Skin epidermis (tissue), 12 donors: ENCODE measurements around the gene CINP.

Experiments
- H3K27ac ChIP-seq, 21 experiments: fragments of 200-600 bp; sonication (generic) in 11 of 21; one replicate each; pipeline ENCODE4 v1.5.0; 2020; ENCODE audit warnings: mild to moderate bottlenecking in 3 of 21, inconsistent platforms in 2 of 21, moderate library complexity in 2 of 21
- H3K4me3 ChIP-seq, 7 experiments: fragments of 200-600 bp; sonication (generic) in 2 of 7; one replicate each; pipeline ENCODE4 v1.5.0; 2020; ENCODE audit warnings: inconsistent platforms in 2 of 7, mild to moderate bottlenecking in 2 of 7, moderate library complexity in 1 of 7

The CINP gene

GRCh38 chr14:102362545-102363181, at the start of gene CINP, which contains the start of gene TECPR2:
CINP (minus strand) TSS chr14:102362890; CDS start chr14:102362851, 39 bp downstream.
TECPR2 (plus strand) TSS chr14:102362941; CDS start chr14:102376722, 13,781 bp downstream.
- Histone ChIP-seq H3K27ac (peak within 1 kb of the TSS; percentile 73 to 99 (median 91)), H3K4me3 (peak within 1 kb of the TSS; percentile 75 to 99 (median 94))

- Histone ChIP-seq H3K27ac (peak overlapping the region in 1 of 21 experiments; percentile 49), H3K4me3 (no peak overlapping the region)
Measured at GRCh38 chr14:102408724-102409123, 46.0 kb upstream of the CINP start.

- Histone ChIP-seq H3K4me3 (no peak overlapping the region), H3K27ac (peak overlapping the region in 1 of 21 experiments; percentile 7)
Measured at GRCh38 chr14:102407258-102407657, 44.6 kb upstream of the CINP start.

- Histone ChIP-seq H3K4me3 (no peak overlapping the region), H3K27ac (no peak overlapping the region)
Measured at GRCh38 chr14:102403028-102403427, 40.3 kb upstream of the CINP start.

GRCh38 chr14:102396521-102396920, 33.8 kb upstream of the CINP start:
- H3K4me3 ChIP-seq = no peak overlapping the region
- no peak overlapping the region for H3K27ac ChIP-seq

- Histone ChIP-seq H3K27ac (no peak overlapping the region), H3K4me3 (no peak overlapping the region)
Measured at GRCh38 chr14:102394717-102395375, 32.2 kb upstream of the CINP start.

- H3K27ac ChIP-seq = no peak overlapping the region
Measured at GRCh38 chr14:102392506-102392905, 29.8 kb upstream of the CINP start.

GRCh38 chr14:102390064-102390855, 27.6 kb upstream of the CINP start:
- no peak overlapping the region for H3K4me3 ChIP-seq
- H3K27ac ChIP-seq = peak overlapping the region in 4 of 21 experiments; percentile 5 to 57 (median 34)

More at GRCh38 chr14:102392506-102392905, 29.8 kb upstream of the CINP start:
- H3K4me3 ChIP-seq = no peak overlapping the region

GRCh38 chr14:102389246-102389645, 26.6 kb upstream of the CINP start:
- no peak overlapping the region for H3K4me3 ChIP-seq
- H3K27ac ChIP-seq = peak overlapping the region in 5 of 21 experiments; percentile 20 to 57 (median 38)

GRCh38 chr14:102387086-102387485, 24.4 kb upstream of the CINP start:
- H3K4me3 ChIP-seq = no peak overlapping the region
- no peak overlapping the region for H3K27ac ChIP-seq

- H3K27ac ChIP-seq = no peak overlapping the region
- no peak overlapping the region for H3K4me3 ChIP-seq
Measured at GRCh38 chr14:102378830-102379229, 16.1 kb upstream of the CINP start.

- Histone ChIP-seq H3K4me3 (no peak overlapping the region), H3K27ac (no peak overlapping the region)
Measured at GRCh38 chr14:102377696-102378095, 15.0 kb upstream of the CINP start.

- no peak overlapping the region for H3K27ac ChIP-seq
Measured at GRCh38 chr14:102375119-102375518, 12.4 kb upstream of the CINP start.

GRCh38 chr14:102374264-102374663, 11.6 kb upstream of the CINP start:
- Histone ChIP-seq H3K4me3 (no peak overlapping the region), H3K27ac (no peak overlapping the region)

More at GRCh38 chr14:102375119-102375518, 12.4 kb upstream of the CINP start:
- no peak overlapping the region for H3K4me3 ChIP-seq

GRCh38 chr14:102373110-102373509, 10.4 kb upstream of the CINP start:
- Histone ChIP-seq H3K4me3 (no peak overlapping the region), H3K27ac (no peak overlapping the region)

- Histone ChIP-seq H3K27ac (peak overlapping the region in 2 of 21 experiments; percentile 22 to 25), H3K4me3 (no peak overlapping the region)
Measured at GRCh38 chr14:102371361-102371760, 8.7 kb upstream of the CINP start.

GRCh38 chr14:102370305-102370809, 7.7 kb upstream of the CINP start:
- Histone ChIP-seq H3K4me3 (no peak overlapping the region), H3K27ac (peak overlapping the region in 3 of 21 experiments; percentile 18 to 31 (median 28))

- Histone ChIP-seq H3K27ac (peak overlapping the region; percentile 73 to 99 (median 91)), H3K4me3 (peak overlapping the region; percentile 75 to 99 (median 94))
Measured at GRCh38 chr14:102363182-102363943, 673 bp upstream of the CINP start.

GRCh38 chr14:102362084-102362483, 606 bp downstream of the CINP start:
- Histone ChIP-seq H3K27ac (peak overlapping the region in 20 of 21 experiments; percentile 68 to 99 (median 92)), H3K4me3 (peak overlapping the region; percentile 75 to 99 (median 94))
